Small intestine (tissue), 7 donors: ENCODE results near the gene UGT2B10. TPM values are rescaled to one million over a fixed set of nuclear protein-coding genes. Genes with fewer than 3 reads are reported as not detected.

Experiments
- DNase-seq, 2 donors: peaks; one replicate each; pipeline versions ENCODE4 v3.0.0 to v3.0.0-alpha.2; 2013
- FAIRE-seq: peaks from 2 replicates; lab custom pipeline; 2012; peaks lifted over from hg19 to GRCh38; lab: Jason Lieb, UNC
- H3K27ac ChIP-seq, 3 donors: one replicate each; pipeline ENCODE4 v1.5.1; 2013; ENCODE audit warnings: low read length in 2 of 3, mild to moderate bottlenecking in 2 of 3, control low read depth in 1 of 3, inconsistent platforms in 1 of 3, low read depth in 1 of 3, moderate library complexity in 1 of 3
- H3K27me3 ChIP-seq, 3 donors: one replicate each; pipeline ENCODE4 v1.6.1; 2013; ENCODE audit warnings: low read length in 3 of 3, inconsistent platforms in 1 of 3; ENCODE audit not compliant: control insufficient read depth in 3 of 3, insufficient read depth in 3 of 3
- H3K36me3 ChIP-seq, 3 donors: one replicate each; pipeline ENCODE4 v1.6.1; 2013; ENCODE audit warnings: low read length in 3 of 3, inconsistent platforms in 1 of 3, low read depth in 1 of 3, mild to moderate bottlenecking in 1 of 3, moderate library complexity in 1 of 3; ENCODE audit not compliant: control insufficient read depth in 3 of 3, insufficient read depth in 2 of 3
- H3K4me1 ChIP-seq, 3 donors: one replicate each; pipeline ENCODE4 v1.6.1; 2013; ENCODE audit warnings: low read length in 2 of 3, inconsistent platforms in 1 of 3, low read depth in 1 of 3, mild to moderate bottlenecking in 1 of 3, moderate library complexity in 1 of 3; ENCODE audit not compliant: control insufficient read depth in 3 of 3, insufficient read depth in 2 of 3
- H3K4me3 ChIP-seq, 3 donors: one replicate each; pipeline ENCODE4 v1.5.1; 2013; ENCODE audit warnings: low read length in 3 of 3, control low read depth in 1 of 3, inconsistent platforms in 1 of 3, low read depth in 1 of 3, mild to moderate bottlenecking in 1 of 3, moderate library complexity in 1 of 3
- H3K9me3 ChIP-seq, 2 donors: one replicate each; pipeline ENCODE4 v1.6.1; 2013; ENCODE audit warnings: low read depth in 1 of 2, low read length in 1 of 2; ENCODE audit not compliant: control insufficient read depth in 2 of 2, insufficient read depth in 1 of 2
- WGBS, 3 donors: extraction: QIAGEN DNeasy Blood & Tissue Kit; methylation state at CpG; one replicate each; pipeline ENCODE4 v1.1.7; 2013; 5-methylcytosine and 5-hydroxymethylcytosine counted together
- polyA plus RNA-seq, 4 donors: library from polyadenylated mRNA; stranded (reverse) in 3 of 4; unstranded in 1 of 4; fragments of 200-250 nt in 3 of 4; fragments of 120-200 nt in 1 of 4; gene quantifications; one replicate each; pipeline versions ENCODE4 v1.2.1 to v1.2.3, GENCODE V29; 2013
- donor health status: healthy with polysubstance abuse.
- donor health status: control.
- donor health status: control.
- donor health status: Bipolar disorder and iron deficiency.
- donor health status: healthy.

UGT2B10 gene
- polyA plus RNA-seq, 4 donors, result 0.03 to 0.83 TPM; not detected in 2

GRCh38 chr4:68861057-68861456 lies 45.3 kb downstream of the UGT2B10 start:
- H3K4me1 ChIP-seq, result peaks cover 0 to 16% (median 0%) of the 10 kb centered on the region in 3 donors
- peaks cover 0 to 9% of the 10 kb centered on the region in 2 donors for H3K9me3 ChIP-seq
- no peak overlapping the region for H3K4me3 ChIP-seq
- FAIRE-seq (no peak), DNase-seq (no peak)
- no peaks in the 10 kb centered on the region for H3K27me3 ChIP-seq
- H3K27ac ChIP-seq, result no peak overlapping the region
- H3K36me3 ChIP-seq, result no peaks in the 10 kb centered on the region

GRCh38 chr4:68864438-68865187 lies 48.8 kb downstream of the UGT2B10 start:
- peaks cover 0 to 11% of the 10 kb centered on the region in 2 donors for H3K9me3 ChIP-seq
- no peaks in the 10 kb centered on the region for H3K27me3 ChIP-seq
- WGBS, 3 donors, result 15 to 55% (median 35%) methylated on average over 6 of the region's 6 CpGs
- peak overlapping the region in 1 of 3 donors; percentile 81 for H3K27ac ChIP-seq
- H3K4me3 ChIP-seq, result no peak overlapping the region
- H3K36me3 ChIP-seq, result no peaks in the 10 kb centered on the region
- peaks cover 0 to 20% (median 0%) of the 10 kb centered on the region in 3 donors for H3K4me1 ChIP-seq
- DNase-seq (peak; percentile 92 to 96), FAIRE-seq (peak; percentile 30)

- 71 to 77% (median 75%) methylated on average over 4 of the region's 4 CpGs for WGBS, 3 donors
- Histone ChIP-seq H3K27ac (peak overlapping the region in 2 of 3 donors; percentile 48 to 81), H3K36me3 (no peaks in the 10 kb centered on the region), H3K4me3 (no peak overlapping the region), H3K9me3 (peaks cover 0 to 11% of the 10 kb centered on the region in 2 donors), H3K27me3 (no peaks in the 10 kb centered on the region), H3K4me1 (peaks cover 0 to 20% (median 0%) of the 10 kb centered on the region in 3 donors)
- DNase-seq, result peak; percentile 31 to 42
- FAIRE-seq, result peak; percentile 73
Observed at GRCh38 chr4:68865188-68865638, 49.4 kb downstream of the UGT2B10 start.

GRCh38 chr4:68865760-68866159 lies 50.0 kb downstream of the UGT2B10 start:
- Histone ChIP-seq H3K27ac (peak overlapping the region in 2 of 3 donors; percentile 48 to 81), H3K9me3 (peaks cover 0 to 11% of the 10 kb centered on the region in 2 donors), H3K4me1 (peaks cover 0 to 20% (median 0%) of the 10 kb centered on the region in 3 donors), H3K27me3 (no peaks in the 10 kb centered on the region), H3K36me3 (no peaks in the 10 kb centered on the region), H3K4me3 (no peak overlapping the region)
- no peak for FAIRE-seq
- DNase-seq, result no peak
- 65 to 88% (median 75%) methylated on average over 5 of the region's 5 CpGs for WGBS, 3 donors

- no peak for FAIRE-seq
- H3K4me1 ChIP-seq, result peaks cover 0 to 27% (median 2%) of the 10 kb centered on the region in 3 donors
- H3K27ac ChIP-seq, result no peak overlapping the region
- WGBS, 3 donors, result 92 to 97% (median 92%) methylated on average over 8 of the region's 8 CpGs
- no peak for DNase-seq
- peaks cover 0 to 11% of the 10 kb centered on the region in 2 donors for H3K9me3 ChIP-seq
- no peaks in the 10 kb centered on the region for H3K36me3 ChIP-seq
- no peak overlapping the region for H3K4me3 ChIP-seq
- no peaks in the 10 kb centered on the region for H3K27me3 ChIP-seq
Observed at GRCh38 chr4:68869274-68869773, 53.5 kb downstream of the UGT2B10 start.

- DNase-seq, result peak; percentile 79 to 86
Observed at GRCh38 chr4:68871809-68872642, 56.2 kb downstream of the UGT2B10 start.

GRCh38 chr4:68872643-68873502 lies 57.1 kb downstream of the UGT2B10 start:
- H3K27ac ChIP-seq, result peak overlapping the region in 1 of 3 donors; percentile 77
- DNase-seq, result peak in 1 of 2 donors; percentile 27

More at GRCh38 chr4:68871809-68872642, 56.2 kb downstream of the UGT2B10 start:
- FAIRE-seq, result no peak
- Histone ChIP-seq H3K4me1 (peaks cover 0 to 14% (median 2%) of the 10 kb centered on the region in 3 donors), H3K36me3 (no peaks in the 10 kb centered on the region), H3K4me3 (no peak overlapping the region), H3K27me3 (no peaks in the 10 kb centered on the region), H3K9me3 (peaks cover 0 to 13% of the 10 kb centered on the region in 2 donors), H3K27ac (peak overlapping the region in 2 of 3 donors; percentile 30 to 77)
- 18 to 49% (median 20%) methylated on average over 2 of the region's 2 CpGs for WGBS, 3 donors

More at GRCh38 chr4:68872643-68873502, 57.1 kb downstream of the UGT2B10 start:
- no peak overlapping the region for H3K4me3 ChIP-seq
- WGBS, 3 donors, result 33 to 64% (median 33%) methylated on average over 3 of the region's 3 CpGs
- H3K27me3 ChIP-seq, result no peaks in the 10 kb centered on the region
- peaks cover 0 to 18% (median 2%) of the 10 kb centered on the region in 3 donors for H3K4me1 ChIP-seq
- no peaks in the 10 kb centered on the region for H3K36me3 ChIP-seq
- FAIRE-seq, result peak; percentile 39
- H3K9me3 ChIP-seq, result peaks cover 0 to 11% of the 10 kb centered on the region in 2 donors
